ENCODE results near the gene PTPN6. TPM values are rescaled to one million over a fixed set of nuclear protein-coding genes. Genes with fewer than 3 reads are reported as not detected.

Gene PTPN6
- total RNA-seq, 1 donor from 2014 or later, result 0.65 TPM

DNA sequence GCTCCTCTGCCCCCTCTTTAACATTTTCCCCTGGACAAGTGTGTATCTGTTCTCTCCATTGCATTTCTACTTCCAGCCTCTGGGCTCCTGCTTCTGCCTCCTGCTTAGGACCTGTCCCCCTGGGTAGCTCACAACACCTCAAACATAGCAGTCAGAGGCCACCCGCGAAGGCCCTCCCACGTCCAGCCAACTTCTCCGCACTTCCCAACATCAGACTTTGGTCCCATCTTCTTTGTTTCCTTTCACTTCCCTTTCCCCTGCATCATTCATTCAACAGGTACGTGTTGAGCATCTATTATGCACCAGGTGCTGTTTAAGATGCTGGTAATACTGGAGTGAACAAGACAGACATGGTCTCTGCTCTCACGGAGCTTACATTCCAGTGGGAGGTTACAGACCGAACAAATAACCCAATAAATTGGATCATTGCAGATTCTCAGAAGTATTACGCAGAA is 4.2 kb upstream of the PTPN6 start:
- no peak overlapping the region for H3K4me3 Mint-ChIP-seq (ENCODE audit: unreplicated experiment)
- peaks cover 7% of the 10 kb centered on the region for H3K36me3 Mint-ChIP-seq (ENCODE audit: low read depth)
- no peaks in the 10 kb centered on the region for H3K9me3 Mint-ChIP-seq (ENCODE audit: low read depth)
- TF ChIP-seq CTCF (IDR thresholded peaks at IDR 0.05), result no peak
- no peak for DNase-seq (ENCODE audit: low spot score)
- H3K27ac Mint-ChIP-seq (ENCODE audit: unreplicated experiment), result no peak overlapping the region
- peaks cover 35% of the 10 kb centered on the region for H3K4me1 Mint-ChIP-seq (ENCODE audit: low read depth)
- H3K27me3 Mint-ChIP-seq (ENCODE audit: low read depth), result no peaks in the 10 kb centered on the region

DNA sequence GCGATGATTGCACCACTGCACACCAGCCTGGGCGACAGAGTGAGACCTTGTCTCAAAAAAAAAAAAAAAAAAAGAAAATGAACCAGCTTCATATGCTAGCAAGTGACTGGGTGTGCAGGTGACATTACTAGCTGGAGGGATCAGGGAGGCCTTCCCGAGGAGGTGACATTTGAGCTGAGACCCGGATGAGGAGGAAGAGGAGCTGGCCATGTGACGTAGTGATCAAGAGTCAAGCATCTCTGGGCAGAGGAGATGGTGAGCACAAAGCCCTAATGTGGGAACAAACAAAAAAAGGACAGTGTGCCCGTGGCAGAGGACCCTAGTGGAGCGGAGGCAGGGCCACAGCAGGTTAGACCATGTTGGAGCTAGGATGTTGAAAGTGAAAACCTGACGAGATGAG is 3.5 kb upstream of the PTPN6 start:
- Mint-ChIP-seq H3K27ac (ENCODE audit: unreplicated experiment) (peak overlapping the region; percentile 36), H3K4me3 (ENCODE audit: unreplicated experiment) (no peak overlapping the region), H3K27me3 (ENCODE audit: low read depth) (no peaks in the 10 kb centered on the region), H3K4me1 (ENCODE audit: low read depth) (peaks cover 34% of the 10 kb centered on the region), H3K9me3 (ENCODE audit: low read depth) (no peaks in the 10 kb centered on the region), H3K36me3 (ENCODE audit: low read depth) (peaks cover 7% of the 10 kb centered on the region)
- peak; percentile 28 for DNase-seq (ENCODE audit: low spot score)
- TF ChIP-seq CTCF (IDR thresholded peaks at IDR 0.05), result no peak

GRCh38 chr12:6948873-6949594 is 2.1 kb upstream of the PTPN6 start:
- peaks cover 35% of the 10 kb centered on the region for H3K4me1 Mint-ChIP-seq (ENCODE audit: low read depth)
- no peaks in the 10 kb centered on the region for H3K9me3 Mint-ChIP-seq (ENCODE audit: low read depth)
- TF ChIP-seq CTCF (IDR thresholded peaks at IDR 0.05), result no peak
- no peak overlapping the region for H3K4me3 Mint-ChIP-seq (ENCODE audit: unreplicated experiment)
- peak; percentile 72 for DNase-seq (ENCODE audit: low spot score)
- peak overlapping the region; percentile 17 for H3K27ac Mint-ChIP-seq (ENCODE audit: unreplicated experiment)
- H3K27me3 Mint-ChIP-seq (ENCODE audit: low read depth), result no peaks in the 10 kb centered on the region
- H3K36me3 Mint-ChIP-seq (ENCODE audit: low read depth), result peaks cover 7% of the 10 kb centered on the region

DNA sequence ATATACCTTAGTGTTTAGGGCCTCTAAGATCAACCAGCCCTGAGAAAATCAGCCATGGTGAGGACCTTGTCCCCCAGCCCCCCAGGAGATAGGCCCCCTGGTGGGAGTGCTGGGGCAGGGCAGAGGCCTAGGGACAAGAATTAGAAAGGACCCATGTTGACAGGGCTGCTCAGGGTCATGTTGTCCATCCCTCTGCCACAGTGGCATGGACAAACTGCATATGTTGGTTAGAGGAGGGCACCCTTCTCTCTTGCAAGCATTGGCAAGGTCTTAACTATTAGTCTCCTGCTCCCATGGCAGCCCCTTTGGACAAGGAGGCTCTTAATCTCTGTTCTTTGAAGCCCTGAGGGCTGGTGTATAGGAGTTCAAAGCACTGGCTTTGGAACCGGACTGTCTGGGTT is 755 bp upstream of the PTPN6 start:
- H3K27ac Mint-ChIP-seq (ENCODE audit: unreplicated experiment), result no peak overlapping the region
- peak; percentile 33 for TF ChIP-seq CTCF (IDR thresholded peaks at IDR 0.05)
- no peaks in the 10 kb centered on the region for H3K9me3 Mint-ChIP-seq (ENCODE audit: low read depth)
- H3K36me3 Mint-ChIP-seq (ENCODE audit: low read depth), result peaks cover 7% of the 10 kb centered on the region
- peak; percentile 26 for DNase-seq (ENCODE audit: low spot score)
- no peak overlapping the region for H3K4me3 Mint-ChIP-seq (ENCODE audit: unreplicated experiment)
- H3K27me3 Mint-ChIP-seq (ENCODE audit: low read depth), result no peaks in the 10 kb centered on the region
- H3K4me1 Mint-ChIP-seq (ENCODE audit: low read depth), result peaks cover 26% of the 10 kb centered on the region

- no peak for TF ChIP-seq CTCF (IDR thresholded peaks at IDR 0.05)
- H3K27me3 Mint-ChIP-seq (ENCODE audit: low read depth), result no peaks in the 10 kb centered on the region
- no peak overlapping the region for H3K4me3 Mint-ChIP-seq (ENCODE audit: unreplicated experiment)
- no peak overlapping the region for H3K27ac Mint-ChIP-seq (ENCODE audit: unreplicated experiment)
- no peaks in the 10 kb centered on the region for H3K9me3 Mint-ChIP-seq (ENCODE audit: low read depth)
- peaks cover 25% of the 10 kb centered on the region for H3K4me1 Mint-ChIP-seq (ENCODE audit: low read depth)
- peaks cover 7% of the 10 kb centered on the region for H3K36me3 Mint-ChIP-seq (ENCODE audit: low read depth)
- DNase-seq (ENCODE audit: low spot score), result peak; percentile 91
Observed at GRCh38 chr12:6951551-6952120, 480 bp downstream of the PTPN6 start.
